ENCODE results near the gene ZNF385C.

The ZNF385C gene

GRCh38 chr17:42039794-42040763, 58.2 kb downstream of the ZNF385C start:
- H3K27ac ChIP-seq, result no peak overlapping the region

GRCh38 chr17:42038221-42038973, 59.9 kb downstream of the ZNF385C start:
- no peak for TF ChIP-seq CTCF (conservative IDR thresholded peaks at IDR 0.05)
- H3K27ac ChIP-seq, result no peak overlapping the region

More at GRCh38 chr17:42039794-42040763, 58.2 kb downstream of the ZNF385C start:
- TF ChIP-seq CTCF (conservative IDR thresholded peaks at IDR 0.05), result no peak

- TF ChIP-seq CTCF (conservative IDR thresholded peaks at IDR 0.05), result no peak
- no peak overlapping the region for H3K27ac ChIP-seq
Observed at GRCh38 chr17:42034059-42034458, 64.2 kb downstream of the ZNF385C start.

GRCh38 chr17:42031584-42031983, 66.7 kb downstream of the ZNF385C start:
- TF ChIP-seq CTCF (conservative IDR thresholded peaks at IDR 0.05), result no peak

GRCh38 chr17:42028791-42029127, 69.5 kb downstream of the ZNF385C start:
- no peak overlapping the region for H3K27ac ChIP-seq
- no peak for TF ChIP-seq CTCF (conservative IDR thresholded peaks at IDR 0.05)

More at GRCh38 chr17:42031584-42031983, 66.7 kb downstream of the ZNF385C start:
- H3K27ac ChIP-seq, result no peak overlapping the region

- TF ChIP-seq CTCF (conservative IDR thresholded peaks at IDR 0.05), result no peak
- no peak overlapping the region for H3K27ac ChIP-seq
Observed at GRCh38 chr17:42027961-42028790, 70.1 kb downstream of the ZNF385C start.

GRCh38 chr17:42027590-42027889, 70.7 kb downstream of the ZNF385C start:
- H3K27ac ChIP-seq, result no peak overlapping the region
- TF ChIP-seq CTCF (conservative IDR thresholded peaks at IDR 0.05), result no peak

All from VCaP (cell line).